HepG2 (cell line): ENCODE data around the gene FAM83D. TPM values are rescaled to one million over a fixed set of nuclear protein-coding genes. Genes with fewer than 3 reads are reported as not detected.

ENCODE experiments used
- FOSL2 ChIP-seq: sonication (generic); formaldehyde crosslinking; IDR thresholded peaks from 2 replicates; pipeline ENCODE4 v1.4.0; 2020; ENCODE audit warnings: missing genetic modification reagents
- NFATC3 ChIP-seq: sonication (generic); formaldehyde crosslinking; IDR thresholded peaks from 2 replicates; pipeline ENCODE4 v1.5.1; 2020; ENCODE audit warnings: mild to moderate bottlenecking, missing genetic modification reagents
- SIN3B ChIP-seq: fragments of 150-350 bp; IDR thresholded peaks from 2 replicates; pipeline ENCODE4 v1.6.1; 2014; ENCODE audit warnings: low read length
- ZFAT ChIP-seq: sonication (generic); formaldehyde crosslinking; conservative IDR thresholded peaks from 2 replicates; pipeline ENCODE4 v1.8.1; 2023; ENCODE audit warnings: missing genetic modification reagents, inconsistent platforms
- ZNF235 ChIP-seq: sonication (generic); formaldehyde crosslinking; IDR thresholded peaks from 2 replicates; pipeline ENCODE4 v1.8.1; 2023; ENCODE audit warnings: mild to moderate bottlenecking, missing genetic modification reagents, borderline replicate concordance
- ZNF570 ChIP-seq: sonication (generic); formaldehyde crosslinking; IDR thresholded peaks from 2 replicates; pipeline ENCODE4 v1.4.0; 2020; ENCODE audit warnings: mild to moderate bottlenecking, missing genetic modification reagents, borderline replicate concordance
- ZNF572 ChIP-seq: sonication (generic); formaldehyde crosslinking; IDR thresholded peaks from 2 replicates; pipeline ENCODE4 v1.5.1; 2020; ENCODE audit warnings: mild to moderate bottlenecking, missing genetic modification reagents
- polyA plus RNA-seq, 8 experiments: library from polyadenylated mRNA; depleted of rRNA in 3 of 8; stranded (reverse) in 7 of 8; unstranded in 1 of 8; fragments of >200 nt; fragmentation: Illumina TruSeq in 4 of 8; extraction: Trizol in 4 of 8; gene quantifications; 2 replicates each; pipeline versions ENCODE4 v1.2.1 to v1.2.3, GENCODE V29; 2011 to 2016; ENCODE audit warnings: low read depth in 4 of 8, missing spikeins in 1 of 8, mixed read lengths in 1 of 8; ENCODE audit not compliant: insufficient read depth in 1 of 8
- total RNA-seq, 5 experiments: library from RNA; depleted of rRNA; stranded (reverse); fragments of >200 nt; fragmentation: Illumina TruSeq; extraction: Trizol; gene quantifications; 2 replicates each; pipeline ENCODE4 v1.2.3, GENCODE V29; 2016; ENCODE audit warnings: low read depth in 1 of 5
- TF ChIP-seq, protein P1 (sequence below): sonication (generic); formaldehyde crosslinking; IDR thresholded peaks from 2 replicates; pipeline ENCODE4 v1.5.0; 2020; ENCODE audit warnings: mild to moderate bottlenecking, missing genetic modification reagents, borderline replicate concordance
- TF ChIP-seq, protein P2 (sequence below): sonication (generic); formaldehyde crosslinking; IDR thresholded peaks from 2 replicates; pipeline ENCODE4 v1.8.0; 2022; ENCODE audit warnings: missing genetic modification reagents, low read depth, mild to moderate bottlenecking, borderline replicate concordance
- TF ChIP-seq, protein P3 (sequence below): sonication (generic); formaldehyde crosslinking; IDR thresholded peaks from 2 replicates; pipeline ENCODE4 v1.4.0; 2020; ENCODE audit warnings: mild to moderate bottlenecking, low read depth, missing genetic modification reagents
- TF ChIP-seq, protein P4 (sequence below): sonication (generic); formaldehyde crosslinking; IDR thresholded peaks from 2 replicates; pipeline ENCODE4 v1.9.0; 2021; ENCODE audit warnings: missing genetic modification reagents, borderline replicate concordance
- TF ChIP-seq, protein P5 (sequence below): sonication (generic); formaldehyde crosslinking; IDR thresholded peaks from 2 replicates; pipeline ENCODE4 v1.4.0; 2020; ENCODE audit warnings: mild to moderate bottlenecking, missing genetic modification reagents, borderline replicate concordance

The FAM83D gene
- total and polyA plus RNA-seq, 2 of the 13 experiments (the other 11 are each of a cell fraction or from before 2014, with no cell fraction given): 51.4 to 64.0 TPM

DNA sequence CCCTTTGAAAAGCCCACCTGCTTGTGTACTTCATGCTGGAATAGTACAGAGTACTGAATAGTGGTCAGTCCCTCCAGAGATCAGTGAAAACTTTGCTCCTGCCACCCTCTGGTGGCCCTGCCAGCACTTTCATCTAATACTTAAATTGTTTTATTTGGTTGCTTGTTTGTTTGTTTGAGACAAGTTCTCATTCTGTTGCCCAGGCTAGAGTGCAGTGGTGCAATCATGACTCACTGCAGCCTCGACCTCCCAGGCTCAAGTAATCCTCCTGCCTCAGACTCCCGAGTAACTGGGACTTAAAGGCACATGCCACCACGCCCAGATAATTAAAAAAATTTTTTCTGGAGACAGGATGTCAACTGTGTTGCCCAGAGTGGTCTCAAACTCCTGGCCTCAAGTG is 9.1 kb downstream of the FAM83D start (continued):
- TF ChIP-seq, protein P1, sequence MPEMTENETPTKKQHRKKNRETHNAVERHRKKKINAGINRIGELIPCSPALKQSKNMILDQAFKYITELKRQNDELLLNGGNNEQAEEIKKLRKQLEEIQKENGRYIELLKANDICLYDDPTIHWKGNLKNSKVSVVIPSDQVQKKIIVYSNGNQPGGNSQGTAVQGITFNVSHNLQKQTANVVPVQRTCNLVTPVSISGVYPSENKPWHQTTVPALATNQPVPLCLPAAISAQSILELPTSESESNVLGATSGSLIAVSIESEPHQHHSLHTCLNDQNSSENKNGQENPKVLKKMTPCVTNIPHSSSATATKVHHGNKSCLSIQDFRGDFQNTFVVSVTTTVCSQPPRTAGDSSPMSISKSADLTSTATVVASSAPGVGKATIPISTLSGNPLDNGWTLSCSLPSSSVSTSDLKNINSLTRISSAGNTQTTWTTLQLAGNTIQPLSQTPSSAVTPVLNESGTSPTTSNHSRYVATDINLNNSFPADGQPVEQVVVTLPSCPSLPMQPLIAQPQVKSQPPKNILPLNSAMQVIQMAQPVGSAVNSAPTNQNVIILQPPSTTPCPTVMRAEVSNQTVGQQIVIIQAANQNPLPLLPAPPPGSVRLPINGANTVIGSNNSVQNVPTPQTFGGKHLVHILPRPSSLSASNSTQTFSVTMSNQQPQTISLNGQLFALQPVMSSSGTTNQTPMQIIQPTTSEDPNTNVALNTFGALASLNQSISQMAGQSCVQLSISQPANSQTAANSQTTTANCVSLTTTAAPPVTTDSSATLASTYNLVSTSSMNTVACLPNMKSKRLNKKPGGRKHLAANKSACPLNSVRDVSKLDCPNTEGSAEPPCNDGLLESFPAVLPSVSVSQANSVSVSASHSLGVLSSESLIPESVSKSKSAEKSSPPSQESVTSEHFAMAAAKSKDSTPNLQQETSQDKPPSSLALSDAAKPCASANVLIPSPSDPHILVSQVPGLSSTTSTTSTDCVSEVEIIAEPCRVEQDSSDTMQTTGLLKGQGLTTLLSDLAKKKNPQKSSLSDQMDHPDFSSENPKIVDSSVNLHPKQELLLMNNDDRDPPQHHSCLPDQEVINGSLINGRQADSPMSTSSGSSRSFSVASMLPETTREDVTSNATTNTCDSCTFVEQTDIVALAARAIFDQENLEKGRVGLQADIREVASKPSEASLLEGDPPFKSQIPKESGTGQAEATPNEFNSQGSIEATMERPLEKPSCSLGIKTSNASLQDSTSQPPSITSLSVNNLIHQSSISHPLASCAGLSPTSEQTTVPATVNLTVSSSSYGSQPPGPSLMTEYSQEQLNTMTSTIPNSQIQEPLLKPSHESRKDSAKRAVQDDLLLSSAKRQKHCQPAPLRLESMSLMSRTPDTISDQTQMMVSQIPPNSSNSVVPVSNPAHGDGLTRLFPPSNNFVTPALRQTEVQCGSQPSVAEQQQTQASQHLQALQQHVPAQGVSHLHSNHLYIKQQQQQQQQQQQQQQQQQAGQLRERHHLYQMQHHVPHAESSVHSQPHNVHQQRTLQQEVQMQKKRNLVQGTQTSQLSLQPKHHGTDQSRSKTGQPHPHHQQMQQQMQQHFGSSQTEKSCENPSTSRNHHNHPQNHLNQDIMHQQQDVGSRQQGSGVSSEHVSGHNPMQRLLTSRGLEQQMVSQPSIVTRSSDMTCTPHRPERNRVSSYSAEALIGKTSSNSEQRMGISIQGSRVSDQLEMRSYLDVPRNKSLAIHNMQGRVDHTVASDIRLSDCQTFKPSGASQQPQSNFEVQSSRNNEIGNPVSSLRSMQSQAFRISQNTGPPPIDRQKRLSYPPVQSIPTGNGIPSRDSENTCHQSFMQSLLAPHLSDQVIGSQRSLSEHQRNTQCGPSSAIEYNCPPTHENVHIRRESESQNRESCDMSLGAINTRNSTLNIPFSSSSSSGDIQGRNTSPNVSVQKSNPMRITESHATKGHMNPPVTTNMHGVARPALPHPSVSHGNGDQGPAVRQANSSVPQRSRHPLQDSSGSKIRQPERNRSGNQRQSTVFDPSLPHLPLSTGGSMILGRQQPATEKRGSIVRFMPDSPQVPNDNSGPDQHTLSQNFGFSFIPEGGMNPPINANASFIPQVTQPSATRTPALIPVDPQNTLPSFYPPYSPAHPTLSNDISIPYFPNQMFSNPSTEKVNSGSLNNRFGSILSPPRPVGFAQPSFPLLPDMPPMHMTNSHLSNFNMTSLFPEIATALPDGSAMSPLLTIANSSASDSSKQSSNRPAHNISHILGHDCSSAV (CRISPR knock-in tag): no peak
- TF ChIP-seq, protein P2, sequence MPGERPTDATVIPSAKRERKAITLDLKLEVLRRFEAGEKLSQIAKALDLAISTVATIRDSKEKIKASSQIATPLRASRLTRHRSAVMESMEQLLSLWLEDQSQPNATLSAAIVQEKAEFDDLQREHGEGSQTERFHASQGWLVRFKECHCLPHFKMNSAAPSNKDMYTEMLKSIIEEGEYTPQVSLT (CRISPR knock-in tag): no peak
- TF ChIP-seq FOSL2 (CRISPR knock-in tag) (peak; percentile 94), ZNF570 (CRISPR knock-in tag) (no peak), ZNF572 (no peak), ZFAT (CRISPR knock-in tag) (no peak), SIN3B (no peak), NFATC3 (no peak), ZNF235 (CRISPR knock-in tag) (no peak)
- TF ChIP-seq, protein P3, sequence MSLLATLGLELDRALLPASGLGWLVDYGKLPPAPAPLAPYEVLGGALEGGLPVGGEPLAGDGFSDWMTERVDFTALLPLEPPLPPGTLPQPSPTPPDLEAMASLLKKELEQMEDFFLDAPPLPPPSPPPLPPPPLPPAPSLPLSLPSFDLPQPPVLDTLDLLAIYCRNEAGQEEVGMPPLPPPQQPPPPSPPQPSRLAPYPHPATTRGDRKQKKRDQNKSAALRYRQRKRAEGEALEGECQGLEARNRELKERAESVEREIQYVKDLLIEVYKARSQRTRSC (CRISPR knock-in tag): no peak
- TF ChIP-seq, protein P4, sequence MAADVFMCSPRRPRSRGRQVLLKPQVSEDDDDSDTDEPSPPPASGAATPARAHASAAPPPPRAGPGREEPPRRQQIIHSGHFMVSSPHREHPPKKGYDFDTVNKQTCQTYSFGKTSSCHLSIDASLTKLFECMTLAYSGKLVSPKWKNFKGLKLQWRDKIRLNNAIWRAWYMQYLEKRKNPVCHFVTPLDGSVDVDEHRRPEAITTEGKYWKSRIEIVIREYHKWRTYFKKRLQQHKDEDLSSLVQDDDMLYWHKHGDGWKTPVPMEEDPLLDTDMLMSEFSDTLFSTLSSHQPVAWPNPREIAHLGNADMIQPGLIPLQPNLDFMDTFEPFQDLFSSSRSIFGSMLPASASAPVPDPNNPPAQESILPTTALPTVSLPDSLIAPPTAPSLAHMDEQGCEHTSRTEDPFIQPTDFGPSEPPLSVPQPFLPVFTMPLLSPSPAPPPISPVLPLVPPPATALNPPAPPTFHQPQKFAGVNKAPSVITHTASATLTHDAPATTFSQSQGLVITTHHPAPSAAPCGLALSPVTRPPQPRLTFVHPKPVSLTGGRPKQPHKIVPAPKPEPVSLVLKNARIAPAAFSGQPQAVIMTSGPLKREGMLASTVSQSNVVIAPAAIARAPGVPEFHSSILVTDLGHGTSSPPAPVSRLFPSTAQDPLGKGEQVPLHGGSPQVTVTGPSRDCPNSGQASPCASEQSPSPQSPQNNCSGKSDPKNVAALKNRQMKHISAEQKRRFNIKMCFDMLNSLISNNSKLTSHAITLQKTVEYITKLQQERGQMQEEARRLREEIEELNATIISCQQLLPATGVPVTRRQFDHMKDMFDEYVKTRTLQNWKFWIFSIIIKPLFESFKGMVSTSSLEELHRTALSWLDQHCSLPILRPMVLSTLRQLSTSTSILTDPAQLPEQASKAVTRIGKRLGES: no peak
- TF ChIP-seq, protein P5, sequence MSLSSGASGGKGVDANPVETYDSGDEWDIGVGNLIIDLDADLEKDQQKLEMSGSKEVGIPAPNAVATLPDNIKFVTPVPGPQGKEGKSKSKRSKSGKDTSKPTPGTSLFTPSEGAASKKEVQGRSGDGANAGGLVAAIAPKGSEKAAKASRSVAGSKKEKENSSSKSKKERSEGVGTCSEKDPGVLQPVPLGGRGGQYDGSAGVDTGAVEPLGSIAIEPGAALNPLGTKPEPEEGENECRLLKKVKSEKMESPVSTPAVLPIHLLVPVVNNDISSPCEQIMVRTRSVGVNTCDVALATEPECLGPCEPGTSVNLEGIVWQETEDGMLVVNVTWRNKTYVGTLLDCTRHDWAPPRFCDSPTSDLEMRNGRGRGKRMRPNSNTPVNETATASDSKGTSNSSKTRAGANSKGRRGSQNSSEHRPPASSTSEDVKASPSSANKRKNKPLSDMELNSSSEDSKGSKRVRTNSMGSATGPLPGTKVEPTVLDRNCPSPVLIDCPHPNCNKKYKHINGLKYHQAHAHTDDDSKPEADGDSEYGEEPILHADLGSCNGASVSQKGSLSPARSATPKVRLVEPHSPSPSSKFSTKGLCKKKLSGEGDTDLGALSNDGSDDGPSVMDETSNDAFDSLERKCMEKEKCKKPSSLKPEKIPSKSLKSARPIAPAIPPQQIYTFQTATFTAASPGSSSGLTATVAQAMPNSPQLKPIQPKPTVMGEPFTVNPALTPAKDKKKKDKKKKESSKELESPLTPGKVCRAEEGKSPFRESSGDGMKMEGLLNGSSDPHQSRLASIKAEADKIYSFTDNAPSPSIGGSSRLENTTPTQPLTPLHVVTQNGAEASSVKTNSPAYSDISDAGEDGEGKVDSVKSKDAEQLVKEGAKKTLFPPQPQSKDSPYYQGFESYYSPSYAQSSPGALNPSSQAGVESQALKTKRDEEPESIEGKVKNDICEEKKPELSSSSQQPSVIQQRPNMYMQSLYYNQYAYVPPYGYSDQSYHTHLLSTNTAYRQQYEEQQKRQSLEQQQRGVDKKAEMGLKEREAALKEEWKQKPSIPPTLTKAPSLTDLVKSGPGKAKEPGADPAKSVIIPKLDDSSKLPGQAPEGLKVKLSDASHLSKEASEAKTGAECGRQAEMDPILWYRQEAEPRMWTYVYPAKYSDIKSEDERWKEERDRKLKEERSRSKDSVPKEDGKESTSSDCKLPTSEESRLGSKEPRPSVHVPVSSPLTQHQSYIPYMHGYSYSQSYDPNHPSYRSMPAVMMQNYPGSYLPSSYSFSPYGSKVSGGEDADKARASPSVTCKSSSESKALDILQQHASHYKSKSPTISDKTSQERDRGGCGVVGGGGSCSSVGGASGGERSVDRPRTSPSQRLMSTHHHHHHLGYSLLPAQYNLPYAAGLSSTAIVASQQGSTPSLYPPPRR (CRISPR knock-in tag): no peak
